ENCODE data around the gene DDX52. TPM values are rescaled to one million over a fixed set of nuclear protein-coding genes. Genes with fewer than 3 reads are reported as not detected.

DDX52 gene
- total RNA-seq, 1 experiment from 2014 or later, result 31.9 TPM

- TF ChIP-seq PREB (CRISPR knock-in tag; IDR thresholded peaks at IDR 0.05; ENCODE audit: borderline replicate concordance), result no peak
- TF ChIP-seq ZBTB43 (CRISPR knock-in tag; IDR thresholded peaks at IDR 0.05), result no peak
- no peak for TF ChIP-seq SOX15 (CRISPR knock-in tag; IDR thresholded peaks at IDR 0.05)
These were observed 21.0 kb upstream of the DDX52 start (continued) for GRCh38 chr17:37664214-37664613.

- no peak for TF ChIP-seq ZNF281 (CRISPR knock-in tag; IDR thresholded peaks at IDR 0.05)
- no peak for TF ChIP-seq NFE2L1 (CRISPR knock-in tag; IDR thresholded peaks at IDR 0.05)
- no peak for TF ChIP-seq ZNF532 (CRISPR knock-in tag; IDR thresholded peaks at IDR 0.05; ENCODE audit: borderline replicate concordance)
- TF ChIP-seq E2F1 (CRISPR knock-in tag; IDR thresholded peaks at IDR 0.05), result no peak
- no peak for TF ChIP-seq GTF2I (CRISPR knock-in tag; conservative IDR thresholded peaks at IDR 0.05)
- TF ChIP-seq SP1 (CRISPR knock-in tag; conservative IDR thresholded peaks at IDR 0.05), result no peak
- TF ChIP-seq AFF4 (CRISPR knock-in tag; IDR thresholded peaks at IDR 0.05; ENCODE audit: borderline replicate concordance), result no peak
- TF ChIP-seq RELA (CRISPR knock-in tag; IDR thresholded peaks at IDR 0.05; ENCODE audit: borderline replicate concordance), result no peak
- no peak for TF ChIP-seq ZNF317 (CRISPR knock-in tag; IDR thresholded peaks at IDR 0.05; ENCODE audit: borderline replicate concordance, low read depth)
- Mint-ChIP-seq H3K27me3 (ENCODE audit: low read depth) (peaks cover 16% of the 10 kb centered on the region; the same call in 1 of the 2 replicates), H3K27ac (no peak overlapping the region), H3K36me3 (no peaks in the 10 kb centered on the region), H3K4me1 (peaks cover 15% of the 10 kb centered on the region), H3K4me3 (no peak overlapping the region), H3K9me3 (no peaks in the 10 kb centered on the region)
- POLR2A ChIA-PET, result no interaction called here
- ATAC-seq (peak; percentile 67), DNase-seq (ENCODE audit: low spot score) (peak; percentile 31)
- CTCF ChIA-PET, result interaction anchor here (1.0 to 2.1 kb wide), 3 partner anchors 8 to 154 kb away, joined by 3 to 8 read pairs (median 4); no protein-coding TSS in a partner anchor
These were observed 19.1 kb upstream of the DDX52 start for GRCh38 chr17:37662353-37662752.

Measured in WTC11 (cell line).